GM12878 (cell line): ENCODE results near the gene RNF168. TPM values are rescaled to one million over a fixed set of nuclear protein-coding genes. Genes with fewer than 3 reads are reported as not detected.

Experiments
- ATAC-seq: fragments of 200-7000 bp; cut with Tn5 transposase; 3 replicates; pipeline ENCODE4 v1.9.1; 2020; ENCODE audit warnings: mild to moderate bottlenecking, moderate library complexity
- BruUV-seq: library from RNA; stranded (reverse); fragments of 400-500 nt; replicated peaks from 2 replicates; lab custom pipeline; 2021; lab: Mats Ljungman, UMichigan
- CTCF ChIA-PET: fragments of 300-600 bp; sonication (Branson Sonifier 250); formaldehyde crosslinking; extraction: SDS; loops from one replicate; lab custom pipeline; 2021; ENCODE audit warnings: inconsistent platforms; lab: Yijun Ruan, JAX
- POLR2A ChIA-PET: fragments of 350-600 bp; formaldehyde crosslinking; extraction: SDS; loops from one replicate; lab custom pipeline; 2021; ENCODE audit warnings: inconsistent platforms; lab: Charles Lee
- RAD21 ChIA-PET: fragments of 300-600 bp; sonication (Branson Sonifier 250); formaldehyde crosslinking; loops from one replicate; lab custom pipeline; 2023; ENCODE audit warnings: antibody characterized with exemption; ENCODE audit not compliant: unreplicated experiment; lab: Charles Lee
- SMC1A ChIA-PET: fragments of 300-600 bp; sonication (Branson Sonifier 250); formaldehyde crosslinking; loops from one replicate; lab custom pipeline; 2023; ENCODE audit not compliant: unreplicated experiment, uncharacterized antibody; lab: Charles Lee
- DNase-seq: peaks from one replicate; pipeline ENCODE4 v3.0.0-alpha.2; 2011; ENCODE audit warnings: low read depth, low spot score
- FAIRE-seq: peaks from 3 replicates; lab custom pipeline; 2011; peaks lifted over from hg19 to GRCh38; lab: Jason Lieb, UNC
- H2AFZ ChIP-seq: 2 replicates; pipeline ENCODE4 v1.6.0; 2011; ENCODE audit warnings: low read depth, low read length, control low read depth; ENCODE audit not compliant: control insufficient read depth
- H3K27ac ChIP-seq: 2 replicates; pipeline ENCODE4 v1.5.1; 2011; ENCODE audit warnings: control low read depth; ENCODE audit not compliant: control insufficient read depth, insufficient read depth
- H3K27me3 ChIP-seq, 2 experiments: replicated peaks in 1 of 2; 2 replicates each; pipeline versions ENCODE4 v1.6.0 to v1.6.1; 2011; ENCODE audit warnings: low read length in 1 of 2; ENCODE audit not compliant: control insufficient read depth in 2 of 2, insufficient read depth in 2 of 2
- H3K36me3 ChIP-seq, 2 experiments: 2 replicates each; pipeline ENCODE4 v1.5.1; 2011; ENCODE audit warnings: low read length in 1 of 2; ENCODE audit not compliant: control insufficient read depth in 2 of 2, insufficient read depth in 2 of 2
- H3K4me1 ChIP-seq: 2 replicates; pipeline ENCODE4 v1.6.1; 2011; ENCODE audit warnings: mild to moderate bottlenecking, low read length, moderate library complexity, mixed read lengths; ENCODE audit not compliant: control insufficient read depth, insufficient read depth
- H3K4me2 ChIP-seq: 2 replicates; pipeline ENCODE4 v1.6.0; 2011; ENCODE audit warnings: control low read depth; ENCODE audit not compliant: control insufficient read depth, insufficient read depth
- H3K4me3 ChIP-seq: fragments of 200-600 bp; sonication (generic); 2 replicates; pipeline ENCODE4 v1.5.1; 2016
- H3K79me2 ChIP-seq: 2 replicates; pipeline ENCODE4 v1.6.0; 2011; ENCODE audit warnings: low read length; ENCODE audit not compliant: control insufficient read depth, insufficient read depth
- H3K9ac ChIP-seq: 2 replicates; pipeline ENCODE4 v1.8.0; 2011; ENCODE audit warnings: low read length, control low read depth, mixed read lengths; ENCODE audit not compliant: control insufficient read depth, insufficient read depth
- H3K9me3 ChIP-seq: replicated peaks from 3 replicates; pipeline ENCODE4 v1.5.1; 2011; ENCODE audit warnings: mild to moderate bottlenecking, low read length; ENCODE audit not compliant: control insufficient read depth, insufficient read depth
- H4K20me1 ChIP-seq: 2 replicates; pipeline ENCODE4 v1.6.0; 2011; ENCODE audit not compliant: control insufficient read depth, insufficient read depth
- BRCA1 ChIP-seq: IDR thresholded peaks from 2 replicates; pipeline ENCODE4 v1.6.1; 2011; ENCODE audit warnings: low read depth, low read length, improper control_type of control experiment
- HDAC2 ChIP-seq: fragments of 200-600 bp; sonication (generic); IDR thresholded peaks from 2 replicates; pipeline ENCODE4 v1.6.1; 2017
- HDAC6 ChIP-seq: fragments of 200-600 bp; sonication (generic); IDR thresholded peaks from one replicate; pipeline ENCODE4 v1.8.0; 2017; ENCODE audit warnings: antibody characterized with exemption; ENCODE audit not compliant: unreplicated experiment
- POLR2AphosphoS5 ChIP-seq: IDR thresholded peaks from 2 replicates; pipeline ENCODE4 v1.6.1; 2011; ENCODE audit warnings: mild to moderate bottlenecking, low read length, inconsistent platforms
- RCOR1 ChIP-seq: conservative IDR thresholded peaks from 2 replicates; pipeline ENCODE4 v1.6.1; 2012; ENCODE audit warnings: low read depth, low read length, improper control_type of control experiment
- STAT1 ChIP-seq: fragments of 450-650 bp; conservative IDR thresholded peaks from 2 replicates; pipeline ENCODE4 v1.6.1; 2014; ENCODE audit warnings: antibody characterized with exemption, mild to moderate bottlenecking
- ZBTB4 ChIP-seq: fragments of 450-650 bp; formaldehyde crosslinking; IDR thresholded peaks from 2 replicates; pipeline ENCODE4 v1.4.0; 2022; ENCODE audit warnings: mild to moderate bottlenecking, moderate library complexity
- WGBS: methylation state at CpG from one replicate; pipeline ENCODE4 v1.1.6; 2016; ENCODE audit warnings: low lambda C conversion rate; ENCODE audit not compliant: insufficient replicate concordance, insufficient coverage; ENCODE audit errors: missing lambda C conversion rate; 5-methylcytosine and 5-hydroxymethylcytosine counted together
- in situ Hi-C: fragments of 300-500 bp; cut with MboI; formaldehyde crosslinking; loops from 9 replicates; pipeline ENCODE4 v1.14.3; 2018; ENCODE audit warnings: mixed read lengths
- intact Hi-C: fragments of 100-400 bp; cut with micrococcal nuclease; formaldehyde crosslinking; loops from one replicate; pipeline ENCODE4 v1.14.2; 2022; ENCODE audit not compliant: unreplicated experiment
- polyA plus RNA-seq, 11 experiments: library from polyadenylated mRNA; depleted of rRNA in 4 of 11; unstranded in 6 of 11; stranded (reverse) in 5 of 11; fragments of >200 nt; fragmentation: Nextera tagmentation in 4 of 11; fragmentation: Illumina TruSeq in 1 of 11; extraction: Ambion mirVana in 4 of 11; extraction: Trizol in 1 of 11; gene quantifications; 1 replicate in 1 of 11; 2 replicates in 10 of 11; pipeline versions ENCODE4 v1.2.1 to v1.2.3, GENCODE V29; 2011 to 2016; ENCODE audit warnings: inconsistent platforms in 2 of 11, missing spikeins in 2 of 11, low read depth in 1 of 11
- total RNA-seq, 4 experiments: library from RNA; depleted of rRNA in 3 of 4; stranded (reverse); fragments of >200 nt in 3 of 4; fragmentation: Illumina TruSeq in 1 of 4; extraction: Trizol in 1 of 4; gene quantifications; 2 replicates each; pipeline versions ENCODE4 v1.2.1 to v1.2.3, GENCODE V29; 2013 to 2021

RNF168 gene
- total and polyA plus RNA-seq, 10 of the 15 experiments (the other 5 are each of a cell fraction or from before 2014, with no cell fraction given) = 12.7 to 47.5 (median 24.8) TPM

GRCh38 chr3:196504556-196504955 lies 988 bp upstream of the RNF168 start:
- H2AFZ ChIP-seq = no peak overlapping the region
- POLR2A ChIA-PET = interaction anchor here (0.6 kb wide), 1 partner anchor 228 kb away, joined by 3 read pairs; no protein-coding TSS in a partner anchor
- H3K9ac ChIP-seq = no peak overlapping the region
- H4K20me1 ChIP-seq = 0 out of 2 replicates have a peak, but pooled peaks cover 3% of the 10 kb centered on the region
- H3K27ac ChIP-seq = no peak overlapping the region
- 95% methylated on average over 6 of the region's 6 CpGs for WGBS
- in situ Hi-C loops = no loop called here
- intact Hi-C loops = loop anchor here (5.0 kb wide), 1 partner anchor 62 kb away; no protein-coding TSS in a partner anchor
- H3K27me3 ChIP-seq = no peaks in the 10 kb centered on the region
- CTCF ChIA-PET = interaction anchor here (1.0 to 1.7 kb wide), 6 partner anchors 10 to 109 kb away, joined by 3 to 6 read pairs (median 4); partner anchors contain the start of gene SMCO1
- RAD21 ChIA-PET = interaction anchor here (1.5 kb wide), 1 partner anchor 30 kb away, joined by 3 read pairs; no protein-coding TSS in a partner anchor
- H3K4me2 ChIP-seq = no peak overlapping the region
- no peaks in the 10 kb centered on the region for H3K36me3 ChIP-seq
- peaks cover 3% of the 10 kb centered on the region; the same call in 1 of the 3 replicates for H3K9me3 ChIP-seq
- TF ChIP-seq RCOR1 (no peak), HDAC6 (no peak), ZBTB4 (CRISPR knock-in tag) (no peak), HDAC2 (no peak), POLR2AphosphoS5 (no peak), BRCA1 (no peak), STAT1 (no peak)
- ATAC-seq (no peak), FAIRE-seq (no peak), DNase-seq (no peak)
- BruUV-seq = no TSS peak
- no peak overlapping the region for H3K4me3 ChIP-seq
- peaks cover 38% of the 10 kb centered on the region for H3K79me2 ChIP-seq
- no peaks in the 10 kb centered on the region for H3K4me1 ChIP-seq
- SMC1A ChIA-PET = interaction anchor here (0.8 to 1.2 kb wide), 2 partner anchors 12 to 69 kb away, joined by 3 read pairs; no protein-coding TSS in a partner anchor
